Mucosa of gallbladder (tissue), 1 donor: ENCODE measurements around the gene IARS1. TPM values are rescaled to one million over a fixed set of nuclear protein-coding genes. Genes with fewer than 3 reads are reported as not detected.

Source experiments
- DNase-seq: peaks from one replicate; pipeline ENCODE4 v3.0.0-alpha.2; 2020; ENCODE audit warnings: low spot score
- total RNA-seq: library from RNA; stranded (reverse); gene quantifications from one replicate; pipeline ENCODE4 v1.2.1, GENCODE V29; 2021
- donor health status: DM: no; HTN: no; CAD: no.

The IARS1 gene
- total RNA-seq, 1 donor from 2014 or later, result 56.7 TPM

DNA sequence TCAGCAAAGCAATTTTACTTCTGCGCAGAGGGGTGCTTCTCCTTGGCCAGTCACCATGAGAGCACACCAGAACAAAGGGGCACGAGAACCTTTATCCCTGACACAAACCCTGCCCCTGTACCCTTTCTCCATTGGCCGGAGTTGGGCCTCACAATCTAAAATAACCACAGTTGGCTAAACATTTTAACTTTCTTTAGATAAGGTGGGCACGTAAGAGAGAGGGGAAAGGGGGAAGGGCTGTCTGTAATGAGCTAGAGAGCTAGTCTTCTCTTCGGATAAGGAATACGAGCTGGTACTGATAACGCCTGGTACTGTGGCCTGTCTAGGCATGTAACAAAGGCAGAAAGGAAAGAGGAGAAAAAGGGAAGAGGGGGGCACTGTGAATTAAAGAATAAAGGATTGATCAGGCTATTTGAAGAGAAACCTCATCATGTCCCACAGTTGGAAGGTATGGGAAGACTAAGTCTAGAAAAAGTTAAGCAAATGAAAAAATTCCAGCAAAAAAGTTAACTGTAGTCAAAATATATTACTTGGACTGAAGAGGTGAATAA lies 1.8 kb upstream of the IARS1 start:
- no peak for DNase-seq

DNA sequence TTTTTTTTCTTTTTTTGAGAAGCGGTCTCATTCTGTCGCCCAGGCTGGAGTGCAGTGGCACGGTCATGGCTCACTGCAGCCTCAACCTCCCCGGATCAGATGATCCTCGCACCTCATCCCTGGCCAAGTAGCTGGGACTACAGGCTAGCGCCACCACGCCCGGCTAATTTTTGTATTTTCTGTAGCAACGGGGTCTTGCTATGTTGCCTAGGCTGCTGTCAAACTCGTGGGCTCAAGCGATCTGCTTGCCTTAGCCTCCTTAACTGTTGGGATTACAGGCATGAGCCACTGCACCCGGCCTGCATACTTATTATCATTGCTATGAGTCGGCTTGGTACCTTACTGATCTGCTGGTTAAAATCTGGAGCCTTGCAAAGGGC lies 790 bp upstream of the IARS1 start:
- no peak for DNase-seq

DNA sequence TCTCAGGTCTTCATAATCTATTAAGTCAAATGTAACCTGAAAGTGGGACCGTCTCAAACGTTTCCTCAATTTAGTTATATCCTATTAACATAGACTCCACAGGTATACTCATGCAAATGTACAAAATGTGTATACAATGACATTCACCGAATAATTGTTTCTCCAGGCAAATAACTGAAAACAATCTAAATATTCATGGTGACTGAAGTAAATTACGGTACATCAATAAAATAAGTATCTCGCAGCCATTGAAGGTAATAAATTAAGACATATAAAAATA lies 482 bp downstream of the IARS1 start:
- DNase-seq, result no peak

DNA sequence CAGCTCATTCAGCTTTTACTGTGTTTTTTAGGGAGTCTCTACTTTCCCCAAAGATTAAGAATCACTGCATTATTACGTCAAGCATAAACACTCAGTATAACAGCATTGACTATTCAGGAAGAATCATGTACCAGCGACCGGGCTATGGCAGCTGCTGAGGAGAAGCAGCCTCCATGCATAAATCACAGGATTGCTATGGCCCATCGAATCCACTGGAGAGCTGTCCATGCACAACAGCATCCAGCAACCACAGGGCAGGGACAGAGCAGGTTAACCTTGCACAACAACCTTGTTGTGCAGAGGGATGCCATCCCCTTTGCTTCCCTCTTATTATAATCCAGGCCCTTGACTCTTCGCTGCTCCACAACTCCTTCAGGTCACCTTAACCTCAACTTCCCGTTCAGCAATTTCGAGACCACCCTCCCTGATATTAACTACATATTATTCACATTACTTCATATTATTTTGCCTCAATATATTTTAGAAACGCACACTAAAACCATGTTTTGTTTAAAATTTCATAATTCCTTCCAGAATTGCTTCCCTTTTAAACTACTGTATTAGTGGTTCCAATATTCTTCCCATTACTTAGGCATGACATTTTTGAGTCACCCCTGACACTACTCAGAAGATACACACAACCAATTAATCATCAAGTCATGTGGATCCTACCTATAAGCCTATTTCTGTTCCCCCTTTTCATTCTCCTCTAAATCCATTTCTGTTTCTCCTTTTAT lies 991 bp downstream of the IARS1 start:
- no peak for DNase-seq

DNA sequence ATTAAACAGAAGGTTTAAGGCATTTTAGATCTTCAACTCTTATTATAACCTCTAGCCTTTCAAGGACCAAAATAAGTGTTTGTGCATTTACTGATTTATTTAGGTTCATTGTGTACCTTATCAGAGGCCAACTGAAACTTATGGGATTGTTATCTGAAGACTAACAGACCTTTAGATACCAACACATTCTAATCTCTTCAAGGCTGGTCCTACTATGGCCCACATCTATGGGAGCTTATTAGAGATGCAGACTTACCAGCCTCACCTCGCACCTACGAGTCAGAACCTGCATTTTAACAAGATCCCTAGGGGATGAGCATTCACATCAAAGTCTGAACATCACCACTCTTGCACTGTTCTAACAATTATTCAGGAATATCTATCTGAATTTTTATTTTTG lies 1.9 kb downstream of the IARS1 start:
- DNase-seq, result no peak

DNA sequence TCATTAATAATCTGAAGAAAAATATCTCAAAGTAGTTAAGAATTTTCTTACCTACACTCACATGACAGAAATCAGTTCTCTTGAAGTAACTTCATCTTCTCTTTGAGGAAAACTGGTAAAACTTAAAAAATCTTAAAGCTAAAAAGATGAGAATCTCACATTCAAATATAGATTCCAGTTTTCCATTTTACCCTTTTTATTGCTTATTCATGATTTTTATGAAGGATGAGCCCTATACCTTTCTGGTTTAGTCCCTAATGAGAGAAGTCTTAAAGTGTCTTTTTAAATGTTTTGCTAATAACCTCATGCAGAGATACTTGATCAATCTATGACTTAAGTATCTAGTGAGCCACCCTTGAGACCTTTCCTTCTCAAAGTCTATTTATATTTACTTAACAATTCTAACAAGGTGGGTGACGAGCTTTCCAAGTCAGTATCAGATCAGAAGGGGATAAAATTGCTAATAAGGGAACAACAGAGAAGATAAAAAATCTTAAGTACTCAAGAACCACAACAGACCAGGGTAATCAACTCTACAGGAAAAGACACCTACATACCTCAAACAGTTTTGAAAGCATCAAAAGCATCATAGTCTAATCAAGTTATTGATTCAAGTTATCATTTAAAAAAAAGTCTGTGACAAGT lies 2.6 kb downstream of the IARS1 start:
- no peak for DNase-seq

DNA sequence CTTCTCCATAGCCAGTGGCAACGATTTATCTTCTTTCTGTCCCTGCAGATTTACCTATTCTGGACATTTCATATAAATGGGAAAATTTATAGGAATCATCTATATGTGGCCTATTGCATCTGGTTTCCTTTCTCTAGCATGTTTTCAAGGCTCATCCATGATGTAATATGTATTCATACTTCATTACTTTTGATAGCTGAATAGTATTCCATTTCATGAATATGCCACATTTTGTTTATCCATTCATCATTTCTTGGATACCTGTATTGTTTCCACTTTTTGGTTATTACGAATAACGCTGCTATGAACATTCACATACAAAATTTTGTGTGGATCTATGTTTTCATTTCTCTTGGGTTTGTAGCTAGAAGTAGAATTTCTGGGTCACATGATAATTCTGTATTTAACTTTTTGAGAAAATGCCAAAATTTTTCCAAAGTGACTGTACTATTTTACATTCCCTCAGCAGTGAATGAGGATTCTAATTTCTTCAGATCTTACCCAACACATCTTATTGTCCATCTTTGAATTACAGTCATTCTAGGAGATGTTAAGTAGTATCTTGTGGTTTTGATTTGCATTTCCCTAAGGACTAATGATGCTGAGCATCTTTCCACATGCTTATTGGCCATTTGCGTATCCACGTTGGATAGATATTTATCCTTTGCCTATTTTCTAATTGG lies 3.6 kb downstream of the IARS1 start:
- no peak for DNase-seq

DNA sequence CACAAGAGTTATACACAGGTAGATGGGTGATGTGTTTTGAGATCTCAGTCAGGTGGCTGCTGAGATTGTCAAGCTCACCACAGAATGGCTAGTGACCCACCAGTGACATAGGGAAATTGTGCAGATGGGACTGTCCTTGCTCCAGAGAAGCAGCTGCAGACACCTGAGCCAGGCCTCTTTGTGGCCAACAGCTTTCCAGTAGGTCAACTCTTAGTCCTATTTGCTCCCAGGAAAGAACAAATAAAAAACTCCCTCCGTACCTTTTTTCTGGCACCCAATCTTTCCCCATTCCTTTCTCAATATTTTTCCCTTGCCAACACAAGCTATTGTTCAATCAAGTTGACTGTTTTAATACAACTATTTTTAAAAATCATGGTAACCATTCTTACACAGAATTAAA lies 14.2 kb downstream of the IARS1 start:
- no peak for DNase-seq

DNA sequence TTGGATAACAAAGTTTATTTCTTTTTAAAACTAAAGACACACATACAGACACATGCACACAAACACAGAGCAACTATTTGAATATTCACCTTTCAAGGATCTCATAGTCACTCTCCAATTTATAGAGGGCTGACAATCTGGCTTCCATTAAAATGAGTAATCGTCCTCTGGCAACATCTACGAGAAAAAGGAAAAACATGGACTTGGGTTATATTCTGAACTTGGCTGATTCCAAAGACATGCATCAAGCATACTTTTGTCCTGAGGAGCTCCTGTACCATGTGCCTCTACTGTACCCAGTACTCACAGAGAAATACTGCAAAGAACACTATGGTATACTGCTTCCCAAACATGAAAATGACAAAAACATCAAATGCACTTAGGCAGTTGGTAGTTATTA lies 15.4 kb downstream of the IARS1 start:
- no peak for DNase-seq

DNA sequence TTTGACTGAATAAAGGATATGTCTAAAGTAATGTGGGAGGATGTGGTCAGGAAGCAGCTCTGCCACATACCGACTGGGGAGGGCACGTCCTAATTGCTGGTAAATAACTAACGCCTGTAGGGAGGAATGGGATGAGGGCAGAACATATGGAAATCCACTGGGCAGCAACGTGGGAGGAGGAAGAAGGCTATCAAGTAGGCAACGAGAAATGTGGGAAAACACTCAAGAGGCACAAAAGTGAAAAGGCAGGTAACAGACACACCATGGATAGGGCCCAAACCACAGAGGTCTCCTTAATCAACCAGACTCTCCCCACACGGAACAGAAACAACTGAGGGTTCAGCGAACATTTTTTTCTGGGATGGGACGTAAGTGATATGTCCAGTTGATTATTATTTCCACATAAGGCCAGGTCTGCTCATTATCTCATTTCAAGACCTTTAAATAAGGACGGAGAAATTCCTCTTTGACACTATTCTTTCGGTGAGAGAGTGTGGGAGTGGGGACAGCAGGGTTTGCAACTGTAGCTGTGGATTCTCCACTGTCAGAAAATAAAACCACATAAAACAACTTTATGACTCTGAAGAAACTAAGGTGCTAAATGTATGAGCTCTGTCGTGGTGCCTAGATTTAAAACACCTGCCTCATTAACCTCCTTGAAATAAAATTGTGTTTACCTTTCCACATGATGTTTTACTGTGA lies 17.0 kb downstream of the IARS1 start:
- no peak for DNase-seq

DNA sequence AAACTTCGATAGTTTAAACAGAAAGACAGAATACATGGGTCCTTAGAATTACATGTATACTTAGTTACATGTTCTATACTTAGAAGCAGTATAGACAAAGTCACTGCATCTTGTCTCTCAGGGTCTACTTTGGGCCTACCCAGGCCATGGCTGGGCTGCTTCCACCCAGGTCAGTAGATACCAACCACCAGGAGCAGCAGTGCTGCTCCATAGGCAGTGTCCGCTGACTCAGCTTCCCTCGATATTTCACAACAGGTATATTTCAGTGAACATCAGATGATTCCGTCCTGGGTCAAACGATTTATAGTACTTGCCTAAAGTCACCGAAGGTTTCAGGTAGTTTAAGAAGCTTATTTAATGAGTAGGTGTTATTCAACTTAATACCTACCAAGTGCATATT lies 18.0 kb downstream of the IARS1 start:
- no peak for DNase-seq

DNA sequence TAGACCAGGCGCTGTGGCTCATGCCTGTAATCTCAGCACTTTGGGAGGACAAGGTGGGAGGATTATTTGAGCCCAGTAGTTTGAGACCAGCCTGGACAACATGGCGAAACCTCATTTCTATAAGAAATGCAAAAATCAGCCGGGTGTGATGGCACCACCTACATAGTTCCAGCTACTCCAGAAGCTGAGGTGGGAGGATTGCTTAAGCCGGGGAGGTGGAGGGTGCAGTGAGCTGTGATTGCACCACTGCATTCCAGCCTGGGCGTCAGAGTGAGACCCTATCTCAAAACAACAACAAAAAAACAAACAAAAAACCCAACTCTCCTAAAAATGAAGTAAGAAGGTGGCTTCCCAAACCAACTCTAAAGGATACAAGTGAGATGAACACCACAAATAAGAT lies 23.0 kb downstream of the IARS1 start:
- DNase-seq, result no peak

DNA sequence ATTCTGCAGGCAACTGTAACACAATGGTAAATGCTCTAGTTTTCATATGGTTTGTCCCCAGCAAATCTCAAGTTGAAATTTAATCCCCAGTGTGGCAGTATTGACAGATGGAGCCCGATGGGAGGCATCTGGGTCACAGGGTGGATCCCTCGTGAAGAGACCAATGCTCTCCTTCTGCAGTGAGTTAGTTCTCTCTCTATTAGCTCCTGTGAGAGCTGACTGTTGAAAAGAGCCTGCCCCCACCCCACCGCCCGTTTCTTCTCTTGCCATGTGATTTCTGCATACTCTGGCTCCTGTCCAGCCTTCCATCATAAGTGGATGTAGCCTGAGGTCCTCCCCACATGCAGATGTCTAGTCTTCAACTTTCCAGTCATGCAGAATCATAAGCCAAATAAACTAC lies 27.0 kb downstream of the IARS1 start:
- DNase-seq, result no peak

DNA sequence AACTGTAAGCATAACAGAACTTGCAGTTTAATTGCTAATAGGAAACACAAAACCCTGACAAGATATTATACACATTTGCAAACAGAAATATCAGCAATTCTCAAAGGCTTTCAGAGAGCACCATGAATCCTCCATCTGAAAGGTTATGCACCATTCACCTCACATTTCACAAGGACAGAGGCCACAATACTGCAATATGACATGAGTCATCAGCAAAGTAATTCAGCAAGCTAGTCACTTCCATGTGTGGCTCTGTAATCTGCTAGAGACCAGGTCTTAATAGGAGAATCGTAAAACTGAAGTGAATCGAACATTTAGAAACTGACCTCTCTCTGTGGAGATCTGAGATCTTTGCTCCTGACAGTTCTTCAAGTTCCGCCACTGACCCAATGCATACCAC lies 28.3 kb downstream of the IARS1 start:
- no peak for DNase-seq

DNA sequence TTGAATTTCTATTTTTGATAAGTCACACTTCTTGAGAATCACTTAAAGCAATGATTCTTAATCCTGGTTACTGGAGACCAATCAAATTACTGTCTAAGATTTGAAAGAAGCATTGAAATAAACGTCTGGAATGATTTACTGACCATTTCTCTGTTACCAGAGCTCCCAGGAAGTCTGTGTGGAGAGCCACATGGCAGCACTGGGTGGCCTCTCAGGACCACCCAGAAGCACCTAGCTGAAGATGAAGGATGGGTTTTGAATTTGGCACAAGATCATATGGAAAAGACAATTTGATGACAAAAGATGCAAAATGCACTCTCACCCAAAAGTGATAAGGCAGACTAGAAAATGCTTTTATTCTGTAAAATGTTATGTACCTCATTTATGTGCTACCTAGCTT lies 30.4 kb downstream of the IARS1 start:
- DNase-seq, result no peak

DNA sequence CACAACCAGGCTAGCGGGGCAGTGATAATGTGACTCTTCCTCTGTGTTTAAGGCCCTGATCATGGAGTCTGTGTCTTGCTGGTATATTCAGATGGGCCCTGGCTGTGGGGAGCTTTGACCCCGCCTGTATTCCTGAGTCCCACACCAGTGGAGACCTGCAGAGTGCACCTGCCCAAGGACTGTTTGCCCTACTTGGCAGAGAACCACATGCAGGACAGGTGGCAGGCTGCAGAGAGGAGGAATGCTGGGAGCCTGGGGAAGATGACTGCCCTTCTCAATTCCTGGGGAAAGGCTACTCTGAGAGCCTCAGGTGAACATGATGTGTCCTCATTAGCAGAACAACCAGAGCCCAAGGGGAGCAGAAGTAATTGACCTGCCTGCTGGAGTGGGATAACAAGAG lies 36.2 kb downstream of the IARS1 start:
- DNase-seq, result no peak

DNA sequence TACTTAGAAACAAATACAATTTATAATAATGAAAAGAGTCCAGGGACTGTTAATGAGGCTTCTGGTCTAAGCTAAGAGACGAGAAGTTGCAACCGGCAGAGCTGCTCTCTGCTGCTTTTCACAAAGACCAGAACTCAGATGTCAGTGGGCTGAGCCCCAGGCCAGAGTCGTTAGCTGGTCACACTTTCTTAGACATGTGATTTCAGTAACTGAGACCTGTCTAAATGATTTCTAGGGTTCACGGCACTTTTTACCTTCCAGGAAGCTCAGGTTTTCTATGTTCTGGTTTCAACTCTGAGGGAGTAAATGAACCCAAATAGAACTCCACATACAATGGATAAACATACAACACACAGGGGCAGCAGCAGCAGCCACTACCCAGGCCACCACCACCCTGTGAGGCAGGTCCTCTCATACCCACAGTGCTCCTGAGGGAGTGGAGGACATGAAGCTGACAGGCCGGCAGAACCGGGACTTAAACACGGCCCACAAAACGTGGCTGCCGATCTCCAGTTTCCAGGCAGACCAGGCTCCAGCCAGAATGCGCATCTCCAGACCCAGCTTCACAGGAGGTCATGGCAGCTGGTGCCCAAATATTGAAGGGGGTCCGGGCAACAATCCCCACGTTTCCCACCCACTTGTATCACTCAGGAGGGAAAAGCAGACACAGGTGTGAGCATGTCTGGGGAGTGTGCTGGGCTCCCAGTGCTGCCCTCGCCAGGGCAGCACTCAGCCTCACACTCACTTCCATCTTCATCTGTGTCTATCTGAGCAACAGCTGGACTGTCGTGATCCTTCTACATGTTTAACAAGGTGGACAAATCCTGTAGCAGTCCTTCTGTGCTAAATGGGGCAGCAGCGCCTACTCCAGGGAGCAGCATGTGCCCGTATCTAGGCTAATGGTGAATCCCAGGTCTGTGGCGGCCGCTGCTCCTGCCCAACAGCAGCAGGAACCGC lies 38.8 kb downstream of the IARS1 start:
- no peak for DNase-seq

DNA sequence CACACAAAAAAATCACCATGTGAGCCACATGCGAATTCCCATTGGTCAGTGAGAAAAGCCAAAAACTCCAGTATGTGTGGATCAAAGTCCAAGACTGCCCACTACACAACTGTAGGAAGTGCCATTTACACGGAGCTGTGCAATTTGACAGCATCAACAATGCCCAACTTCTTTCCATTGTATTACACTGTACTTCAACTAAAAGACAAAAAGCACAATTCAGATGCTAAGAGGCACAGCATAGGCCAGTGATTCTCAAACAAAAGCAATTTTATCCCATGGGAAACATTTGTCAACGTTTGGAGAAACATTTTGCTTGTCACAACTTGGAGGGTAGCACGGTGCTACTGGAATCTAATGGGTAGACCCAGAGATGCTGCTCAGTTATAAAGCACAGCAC lies 39.8 kb downstream of the IARS1 start:
- no peak for DNase-seq

DNA sequence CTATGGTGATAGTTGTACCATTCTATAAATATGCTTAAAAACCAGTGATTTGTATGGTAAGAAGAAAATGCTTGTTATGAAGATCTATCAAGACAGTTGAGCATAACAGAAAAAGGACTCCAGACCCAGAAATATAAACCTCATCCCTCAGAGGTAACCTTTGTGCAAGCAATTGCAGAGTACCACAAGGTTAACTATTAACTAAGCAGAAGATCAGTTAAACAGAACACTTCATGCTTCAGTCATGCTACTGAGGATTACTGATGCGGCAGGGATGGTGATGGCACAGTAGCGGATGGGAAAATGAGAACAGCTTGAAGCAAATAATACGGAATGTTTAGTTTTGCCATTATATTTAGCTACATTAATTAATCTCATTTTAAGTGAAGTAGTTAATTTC lies 45.5 kb downstream of the IARS1 start:
- DNase-seq, result no peak

DNA sequence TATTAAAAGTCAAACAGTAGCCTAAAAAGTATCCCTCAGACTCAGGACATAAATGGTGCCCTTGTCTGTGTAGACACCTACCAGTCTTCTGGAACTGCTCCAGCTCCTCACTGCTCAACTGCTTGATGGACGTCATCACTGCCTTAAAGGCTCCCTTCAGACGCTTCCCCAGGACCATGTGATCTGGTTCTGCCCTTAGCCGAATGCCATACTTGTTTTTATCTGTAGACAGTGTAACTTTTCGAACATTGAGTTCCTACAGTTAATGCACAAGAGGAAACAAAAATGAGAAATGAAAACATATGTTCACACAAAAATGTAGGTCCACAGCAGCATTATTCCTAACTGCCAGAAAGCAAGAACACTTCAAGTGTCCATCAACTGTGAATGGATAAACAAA lies 46.2 kb downstream of the IARS1 start:
- no peak for DNase-seq

DNA sequence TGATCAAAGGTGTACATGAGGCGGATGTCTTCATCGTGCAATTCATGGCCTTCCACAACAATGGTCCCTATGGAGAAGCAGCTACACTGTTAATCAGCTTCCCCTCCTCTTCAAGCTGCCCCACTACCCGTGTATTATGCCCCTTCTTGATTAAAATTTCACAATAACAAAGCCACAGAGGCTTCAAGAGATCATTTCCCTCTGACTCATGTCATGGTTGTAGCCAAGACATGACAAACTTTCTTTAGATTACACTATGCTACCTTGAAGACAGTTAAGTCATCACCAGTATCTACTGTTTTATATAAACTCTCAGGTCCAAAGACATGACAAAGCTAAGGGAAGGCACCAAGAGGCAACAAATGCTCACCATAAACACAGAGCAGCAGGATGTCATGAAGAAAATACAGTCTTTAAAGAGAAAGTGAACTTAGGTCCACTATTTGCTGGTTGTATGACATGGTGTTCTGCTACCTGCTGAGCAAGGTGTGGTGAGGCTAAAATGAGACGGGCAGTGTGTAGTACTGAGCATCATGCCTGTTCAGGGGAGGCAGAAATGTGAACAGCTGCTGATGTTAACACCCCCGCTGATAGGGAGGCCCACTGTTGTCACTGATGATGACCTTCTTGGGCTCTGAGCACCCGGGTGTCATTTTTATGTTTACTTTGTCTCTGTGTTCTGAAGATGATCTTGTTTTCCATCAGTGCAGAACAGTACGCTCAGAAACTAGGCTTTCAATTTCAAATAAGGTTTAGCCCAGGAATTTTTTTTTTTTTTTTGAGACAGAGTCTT lies 48.3 kb downstream of the IARS1 start:
- no peak for DNase-seq
